ENCODE results near the gene CD58.
"Not testable (repeated sequence)": the region's sequence is repeated elsewhere in the genome, so short reads cannot be mapped to it uniquely, and the experiment has no call there.

Gene CD58

GRCh38 chr1:116604408-116604807 is 33.6 kb upstream of the CD58 start:
- H3K4me3 ChIP-seq (ENCODE audit: low read length in 2 of 2); H3K27me3 ChIP-seq (ENCODE audit: control insufficient read depth in 1 of 2, insufficient read depth in 2 of 2, low read length in 2 of 2); H3K36me3 ChIP-seq (ENCODE audit: control insufficient read depth in 2 of 2, insufficient read depth in 2 of 2, low read length in 2 of 2); H3K9me3 ChIP-seq (ENCODE audit: control insufficient read depth in 2 of 2, low read length in 2 of 2); H3K4me1 ChIP-seq (ENCODE audit: control insufficient read depth, insufficient read depth, low read length); H3K9ac ChIP-seq (ENCODE audit: low read length in 2 of 2); H3K27ac ChIP-seq (ENCODE audit: low read length): not testable (repeated sequence)

- not testable (repeated sequence) for H3K4me1 ChIP-seq (ENCODE audit: control insufficient read depth, insufficient read depth, low read length); H3K36me3 ChIP-seq (ENCODE audit: control insufficient read depth in 2 of 2, insufficient read depth in 2 of 2, low read length in 2 of 2); H3K9ac ChIP-seq (ENCODE audit: low read length in 2 of 2); H3K4me3 ChIP-seq (ENCODE audit: low read length in 2 of 2); H3K9me3 ChIP-seq (ENCODE audit: control insufficient read depth in 2 of 2, low read length in 2 of 2); H3K27me3 ChIP-seq (ENCODE audit: control insufficient read depth in 1 of 2, insufficient read depth in 2 of 2, low read length in 2 of 2); H3K27ac ChIP-seq (ENCODE audit: low read length)
These were observed 32.8 kb upstream of the CD58 start for GRCh38 chr1:116603646-116604045.

GRCh38 chr1:116599369-116599768 is 28.5 kb upstream of the CD58 start:
- H3K9ac ChIP-seq (ENCODE audit: low read length in 2 of 2); H3K4me3 ChIP-seq (ENCODE audit: low read length in 2 of 2); H3K36me3 ChIP-seq (ENCODE audit: control insufficient read depth in 2 of 2, insufficient read depth in 2 of 2, low read length in 2 of 2); H3K4me1 ChIP-seq (ENCODE audit: control insufficient read depth, insufficient read depth, low read length); H3K27me3 ChIP-seq (ENCODE audit: control insufficient read depth in 1 of 2, insufficient read depth in 2 of 2, low read length in 2 of 2); H3K9me3 ChIP-seq (ENCODE audit: control insufficient read depth in 2 of 2, low read length in 2 of 2); H3K27ac ChIP-seq (ENCODE audit: low read length): not testable (repeated sequence)

DNA sequence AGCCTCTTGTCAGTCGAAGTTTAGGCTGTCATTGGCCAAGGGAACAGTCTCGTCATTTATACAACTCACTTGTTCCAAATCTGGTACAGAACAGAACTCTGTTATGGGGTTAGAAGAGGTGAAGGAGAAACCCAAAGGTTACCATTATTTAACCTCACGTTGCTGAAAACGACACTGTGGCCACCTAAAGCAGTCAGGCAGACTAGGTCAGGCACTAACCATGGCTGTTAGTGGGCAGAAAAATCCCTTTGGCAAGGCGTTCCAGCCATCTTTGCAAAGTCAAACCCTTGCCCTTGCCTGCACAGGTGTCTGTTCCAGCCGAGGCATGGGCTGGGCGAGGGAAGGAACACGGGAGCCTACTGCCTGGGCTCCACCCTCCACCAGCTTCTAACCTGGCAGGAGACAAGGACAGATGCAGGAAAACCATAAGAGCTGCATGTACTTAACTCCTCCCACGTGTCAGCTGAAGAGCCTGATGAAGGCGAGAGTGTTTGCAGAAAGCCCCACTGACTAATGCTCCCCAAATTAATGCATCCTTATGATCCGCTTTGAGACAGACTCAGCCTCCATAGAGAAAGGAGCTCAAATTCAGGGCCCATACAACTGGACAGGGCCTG is 27.7 kb upstream of the CD58 start:
- not testable (repeated sequence) for H3K27me3 ChIP-seq (ENCODE audit: control insufficient read depth in 1 of 2, insufficient read depth in 2 of 2, low read length in 2 of 2); H3K9ac ChIP-seq (ENCODE audit: low read length in 2 of 2); H3K4me3 ChIP-seq (ENCODE audit: low read length in 2 of 2); H3K27ac ChIP-seq (ENCODE audit: low read length); H3K36me3 ChIP-seq (ENCODE audit: control insufficient read depth in 2 of 2, insufficient read depth in 2 of 2, low read length in 2 of 2); H3K4me1 ChIP-seq (ENCODE audit: control insufficient read depth, insufficient read depth, low read length); H3K9me3 ChIP-seq (ENCODE audit: control insufficient read depth in 2 of 2, low read length in 2 of 2)

GRCh38 chr1:116597388-116597787 is 26.6 kb upstream of the CD58 start:
- H3K9me3 ChIP-seq (ENCODE audit: control insufficient read depth in 2 of 2, low read length in 2 of 2); H3K9ac ChIP-seq (ENCODE audit: low read length in 2 of 2); H3K27ac ChIP-seq (ENCODE audit: low read length): not testable (repeated sequence)

GRCh38 chr1:116596742-116597307 is 26.0 kb upstream of the CD58 start:
- H3K27ac ChIP-seq (ENCODE audit: low read length); H3K36me3 ChIP-seq (ENCODE audit: control insufficient read depth in 2 of 2, insufficient read depth in 2 of 2, low read length in 2 of 2); H3K4me1 ChIP-seq (ENCODE audit: control insufficient read depth, insufficient read depth, low read length); H3K27me3 ChIP-seq (ENCODE audit: control insufficient read depth in 1 of 2, insufficient read depth in 2 of 2, low read length in 2 of 2); H3K4me3 ChIP-seq (ENCODE audit: low read length in 2 of 2); H3K9ac ChIP-seq (ENCODE audit: low read length in 2 of 2); H3K9me3 ChIP-seq (ENCODE audit: control insufficient read depth in 2 of 2, low read length in 2 of 2): not testable (repeated sequence)

More at GRCh38 chr1:116597388-116597787, 26.6 kb upstream of the CD58 start:
- H3K4me1 ChIP-seq (ENCODE audit: control insufficient read depth, insufficient read depth, low read length); H3K36me3 ChIP-seq (ENCODE audit: control insufficient read depth in 2 of 2, insufficient read depth in 2 of 2, low read length in 2 of 2); H3K27me3 ChIP-seq (ENCODE audit: control insufficient read depth in 1 of 2, insufficient read depth in 2 of 2, low read length in 2 of 2); H3K4me3 ChIP-seq (ENCODE audit: low read length in 2 of 2): not testable (repeated sequence)

DNA sequence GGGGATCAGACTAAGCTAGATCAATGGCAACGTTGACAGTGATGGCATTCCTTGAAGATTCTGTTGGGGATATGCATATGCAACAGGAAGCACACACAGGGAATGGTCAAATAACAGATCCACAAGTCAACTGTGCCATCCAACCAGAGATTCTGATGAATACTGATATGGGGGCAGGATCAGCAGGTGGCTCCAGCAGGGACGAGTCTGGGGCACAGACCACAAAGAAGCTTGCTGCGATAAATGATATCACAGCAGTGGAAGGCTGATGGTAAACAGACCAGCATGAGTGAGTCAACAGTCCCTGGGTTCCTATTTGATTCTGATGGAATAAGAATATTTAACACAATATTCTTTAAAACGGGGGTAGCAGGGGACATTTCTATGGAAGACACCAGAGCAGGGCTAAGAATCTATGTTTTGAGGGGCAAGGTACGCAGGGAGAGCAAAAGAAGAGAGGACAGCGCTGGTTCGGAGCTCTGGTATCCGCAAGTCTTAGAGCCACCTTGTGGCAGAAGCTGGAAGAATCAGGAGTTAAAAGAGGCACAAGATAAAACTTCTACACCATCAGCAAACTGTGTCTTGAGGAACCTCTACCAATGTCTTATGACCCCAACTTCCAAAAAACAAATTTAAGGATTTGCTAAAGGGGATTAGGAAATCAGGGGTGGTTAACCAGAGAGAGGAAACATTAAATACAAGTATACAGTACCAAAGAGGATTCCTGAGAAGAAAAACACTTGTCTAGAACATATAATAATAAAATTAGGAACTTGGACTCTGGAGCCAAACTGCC is 25.3 kb upstream of the CD58 start:
- H3K27ac ChIP-seq (ENCODE audit: low read length); H3K9me3 ChIP-seq (ENCODE audit: control insufficient read depth in 2 of 2, low read length in 2 of 2); H3K4me1 ChIP-seq (ENCODE audit: control insufficient read depth, insufficient read depth, low read length); H3K9ac ChIP-seq (ENCODE audit: low read length in 2 of 2); H3K27me3 ChIP-seq (ENCODE audit: control insufficient read depth in 1 of 2, insufficient read depth in 2 of 2, low read length in 2 of 2); H3K36me3 ChIP-seq (ENCODE audit: control insufficient read depth in 2 of 2, insufficient read depth in 2 of 2, low read length in 2 of 2): not testable (repeated sequence)
- H3K4me3 ChIP-seq (ENCODE audit: low read length in 2 of 2), result peak overlapping the region in 1 of 2 donors; percentile 47

DNA sequence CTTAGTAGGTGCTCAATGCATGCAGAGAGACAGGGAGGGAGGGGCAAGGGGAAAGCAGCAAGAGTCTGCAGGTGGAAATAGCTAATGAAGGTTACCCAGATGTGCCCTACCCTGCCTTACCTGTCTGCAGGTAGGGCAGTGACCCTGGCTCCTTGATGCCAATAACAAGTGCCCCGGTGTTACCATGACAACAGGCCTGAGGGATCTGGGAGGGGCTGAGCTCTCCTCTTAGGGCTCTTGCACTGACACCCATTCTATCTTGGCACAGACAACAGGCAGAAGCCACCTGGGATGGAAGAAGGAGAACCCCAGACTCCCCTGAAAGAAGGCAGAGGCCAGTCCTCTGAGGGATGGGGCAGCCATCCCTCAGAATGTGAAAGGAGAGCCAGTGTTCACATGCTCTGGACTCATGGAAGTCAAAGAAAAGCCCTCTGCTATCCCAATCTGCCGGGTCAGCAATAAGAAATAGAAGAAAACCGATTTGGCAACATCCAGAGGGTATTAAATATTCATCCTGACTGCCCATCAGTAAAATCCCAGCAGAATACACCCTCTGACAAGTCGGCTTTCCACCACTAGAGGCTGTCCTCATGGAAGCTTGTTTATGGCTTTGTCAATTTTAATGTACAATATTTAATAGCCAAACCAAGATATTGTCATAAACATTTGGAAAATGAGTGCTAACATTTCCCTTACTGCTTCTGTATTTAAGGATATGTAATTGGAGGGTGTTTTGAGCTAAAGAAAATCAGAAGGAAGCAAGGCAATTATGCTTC is 24.4 kb upstream of the CD58 start:
- H3K9ac ChIP-seq (ENCODE audit: low read length in 2 of 2); H3K27ac ChIP-seq (ENCODE audit: low read length); H3K27me3 ChIP-seq (ENCODE audit: control insufficient read depth in 1 of 2, insufficient read depth in 2 of 2, low read length in 2 of 2); H3K4me1 ChIP-seq (ENCODE audit: control insufficient read depth, insufficient read depth, low read length); H3K36me3 ChIP-seq (ENCODE audit: control insufficient read depth in 2 of 2, insufficient read depth in 2 of 2, low read length in 2 of 2); H3K4me3 ChIP-seq (ENCODE audit: low read length in 2 of 2); H3K9me3 ChIP-seq (ENCODE audit: control insufficient read depth in 2 of 2, low read length in 2 of 2): not testable (repeated sequence)

DNA sequence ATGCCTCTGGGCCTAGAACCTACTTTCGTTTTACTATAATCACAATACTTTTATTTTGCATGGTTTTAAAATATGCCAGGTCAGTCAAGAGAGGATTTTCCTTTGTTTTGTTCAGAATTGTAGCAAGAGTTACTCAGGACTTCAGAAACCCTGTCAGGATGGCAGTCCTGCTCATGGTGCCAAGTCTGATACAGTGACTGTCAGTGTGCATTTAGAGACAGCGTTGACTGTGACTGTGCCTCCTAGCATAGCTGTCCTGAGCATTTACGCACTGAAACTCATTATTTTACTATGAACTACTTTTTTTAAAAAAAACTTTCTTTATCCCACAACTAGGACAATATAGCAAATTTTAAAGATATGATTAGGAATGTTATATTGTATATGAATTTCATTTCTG is 23.2 kb upstream of the CD58 start:
- not testable (repeated sequence) for H3K4me3 ChIP-seq (ENCODE audit: low read length in 2 of 2); H3K36me3 ChIP-seq (ENCODE audit: control insufficient read depth in 2 of 2, insufficient read depth in 2 of 2, low read length in 2 of 2); H3K27me3 ChIP-seq (ENCODE audit: control insufficient read depth in 1 of 2, insufficient read depth in 2 of 2, low read length in 2 of 2); H3K27ac ChIP-seq (ENCODE audit: low read length); H3K9me3 ChIP-seq (ENCODE audit: control insufficient read depth in 2 of 2, low read length in 2 of 2); H3K9ac ChIP-seq (ENCODE audit: low read length in 2 of 2); H3K4me1 ChIP-seq (ENCODE audit: control insufficient read depth, insufficient read depth, low read length)

GRCh38 chr1:116593401-116593800 is 22.6 kb upstream of the CD58 start:
- H3K27me3 ChIP-seq (ENCODE audit: control insufficient read depth in 1 of 2, insufficient read depth in 2 of 2, low read length in 2 of 2); H3K27ac ChIP-seq (ENCODE audit: low read length); H3K36me3 ChIP-seq (ENCODE audit: control insufficient read depth in 2 of 2, insufficient read depth in 2 of 2, low read length in 2 of 2); H3K9me3 ChIP-seq (ENCODE audit: control insufficient read depth in 2 of 2, low read length in 2 of 2); H3K4me3 ChIP-seq (ENCODE audit: low read length in 2 of 2); H3K9ac ChIP-seq (ENCODE audit: low read length in 2 of 2); H3K4me1 ChIP-seq (ENCODE audit: control insufficient read depth, insufficient read depth, low read length): not testable (repeated sequence)

Data from stomach smooth muscle (tissue), 2 donors.